HG03521 (cell line): ENCODE data around the gene SLC15A4.
"Not testable (repeated sequence)": the region's sequence is repeated elsewhere in the genome, so short reads cannot be mapped to it uniquely, and the experiment has no call there.

Experiments
- ATAC-seq: cut with Tn5 transposase; IDR thresholded peaks from one replicate; pipeline ENCODE4 v1.9.1; 2021; ENCODE audit warnings: mild to moderate bottlenecking, moderate library complexity; ENCODE audit not compliant: unreplicated experiment

The SLC15A4 gene

GRCh38 chr12:128823916-128824839 lies at the start of gene SLC15A4:
Gene SLC15A4, minus strand, starts transcription at chr12:128823958. Its CDS starts 15 bp downstream, at chr12:128823943.
- ATAC-seq = peak; percentile 74

- ATAC-seq = no peak
These were observed 48.5 kb upstream of the SLC15A4 start for GRCh38 chr12:128872303-128872702.

GRCh38 chr12:128871516-128871892 lies 47.7 kb upstream of the SLC15A4 start:
- no peak for ATAC-seq

DNA sequence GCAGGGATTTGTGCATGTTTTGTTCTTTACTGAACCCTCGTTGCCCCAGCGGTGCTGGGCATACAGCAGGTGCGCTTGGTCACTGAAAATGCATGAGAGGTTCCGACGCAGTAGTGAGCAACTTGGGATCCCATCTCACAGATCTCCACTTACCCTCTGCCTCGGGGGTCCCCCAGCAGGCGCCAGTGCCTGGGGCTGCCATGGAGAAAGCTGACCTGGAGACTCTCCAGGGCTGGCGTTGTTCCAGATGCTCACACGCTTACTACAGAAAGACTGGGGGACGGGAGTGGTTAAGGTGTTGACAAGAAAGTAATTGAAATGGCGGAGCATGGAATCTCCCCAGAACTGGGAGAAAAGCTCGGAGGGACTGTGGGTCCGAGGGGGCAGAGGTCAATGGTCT lies 43.7 kb upstream of the SLC15A4 start:
- no peak for ATAC-seq

DNA sequence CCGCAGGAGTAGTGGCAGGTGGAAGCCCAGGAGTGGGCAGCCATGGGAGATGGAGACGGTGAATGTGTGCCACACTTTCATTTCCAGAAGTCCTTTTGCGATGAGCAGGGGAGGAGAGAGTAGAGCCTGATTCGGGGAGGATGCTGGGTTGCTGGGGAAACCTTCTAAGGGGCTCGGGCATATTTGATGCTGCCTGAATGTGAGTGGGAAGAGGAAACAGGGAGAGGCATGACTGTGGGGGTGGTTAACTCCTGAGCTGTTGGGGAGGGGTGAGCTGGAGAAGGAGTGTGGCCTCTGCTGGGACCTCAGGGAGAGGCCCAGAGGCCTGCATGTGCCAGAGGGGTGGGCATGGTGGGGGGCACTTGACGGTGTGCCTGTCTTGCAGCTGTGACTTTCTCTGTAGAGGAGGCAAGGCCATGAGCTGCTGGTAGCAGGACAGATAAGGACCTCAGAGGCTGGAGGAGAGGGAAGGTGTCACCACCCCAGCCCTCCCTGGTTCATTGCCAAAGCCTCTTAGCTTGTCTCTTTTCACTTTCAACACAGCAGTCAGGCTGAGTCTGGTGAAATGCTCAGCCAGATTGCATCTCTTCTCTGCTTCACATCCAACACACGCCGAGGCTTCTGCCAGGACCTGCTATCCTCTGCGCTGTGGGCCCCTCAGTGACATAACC lies 40.9 kb upstream of the SLC15A4 start:
- ATAC-seq = no peak

GRCh38 chr12:128863957-128864356 lies 40.2 kb upstream of the SLC15A4 start:
- ATAC-seq = no peak

DNA sequence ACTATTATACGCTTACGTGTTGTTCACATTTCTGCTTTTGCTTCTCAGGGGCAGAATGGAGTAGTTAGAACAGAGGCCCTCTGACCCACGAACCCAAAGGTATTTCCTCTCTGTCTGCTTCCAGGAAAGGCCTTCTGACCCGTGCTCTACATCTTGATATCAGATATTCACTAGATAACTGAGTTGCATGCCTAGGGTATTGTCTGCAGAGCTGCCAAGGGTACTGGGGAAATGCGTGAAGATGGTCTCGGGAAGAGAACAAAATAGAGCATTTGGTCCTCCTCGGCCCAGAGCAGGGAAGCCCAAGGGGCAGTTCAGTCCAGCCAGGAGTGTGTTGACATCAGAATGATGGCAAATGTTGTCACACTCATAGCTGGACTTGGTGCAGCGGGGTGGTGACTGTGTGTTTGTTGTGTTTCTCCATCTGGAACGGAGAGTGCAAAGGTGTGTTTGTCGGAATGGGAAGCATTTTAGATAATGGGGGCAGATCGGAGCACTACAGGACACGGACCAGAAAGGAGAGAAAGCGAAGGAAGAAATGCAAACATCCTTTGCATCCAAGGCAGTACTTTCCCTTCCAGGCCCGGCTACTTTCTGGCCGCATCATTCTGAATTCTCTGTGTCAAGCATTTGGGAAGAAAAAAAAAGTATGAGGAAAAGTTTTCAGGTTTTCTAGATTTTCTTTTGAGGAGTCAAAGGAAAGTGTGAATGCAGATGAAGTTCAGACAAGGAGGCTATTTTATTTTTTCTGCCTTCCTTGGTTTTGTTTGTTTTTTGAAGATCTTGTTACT lies 37.7 kb upstream of the SLC15A4 start:
- ATAC-seq = no peak

GRCh38 chr12:128859311-128859710 lies 35.6 kb upstream of the SLC15A4 start:
- no peak for ATAC-seq

DNA sequence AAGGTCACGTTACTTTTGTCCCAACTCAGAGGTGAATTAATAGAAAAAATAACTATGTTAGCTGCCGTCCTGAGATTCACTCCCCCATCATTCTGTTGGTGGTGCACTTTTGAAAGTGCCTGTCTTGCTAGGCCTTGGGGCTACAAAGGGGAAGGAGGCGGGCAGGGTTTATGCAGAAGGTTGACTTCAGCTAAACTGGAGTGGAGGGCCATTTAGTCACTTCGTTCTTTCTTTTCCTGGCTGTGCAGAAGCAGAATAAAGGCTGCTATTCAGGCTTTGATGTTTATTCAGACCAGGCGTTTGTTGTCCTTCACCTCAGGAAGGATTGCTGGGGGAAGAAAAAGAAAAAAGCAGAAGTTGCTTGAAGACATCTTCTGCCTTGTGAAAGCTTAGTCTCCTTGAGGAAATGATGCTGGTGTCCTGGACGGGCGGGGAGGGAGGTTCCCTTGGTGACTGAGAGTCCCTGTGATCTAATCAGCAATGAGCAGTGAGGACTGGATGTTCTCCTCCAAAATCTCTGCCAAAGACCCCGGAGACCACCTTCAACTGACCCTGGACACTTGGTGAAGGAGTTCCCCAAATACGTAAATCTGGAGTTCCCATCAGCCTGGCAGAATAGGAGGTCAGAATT lies 33.5 kb upstream of the SLC15A4 start:
- no peak for ATAC-seq

GRCh38 chr12:128856791-128857078 lies 33.0 kb upstream of the SLC15A4 start:
- ATAC-seq = no peak

DNA sequence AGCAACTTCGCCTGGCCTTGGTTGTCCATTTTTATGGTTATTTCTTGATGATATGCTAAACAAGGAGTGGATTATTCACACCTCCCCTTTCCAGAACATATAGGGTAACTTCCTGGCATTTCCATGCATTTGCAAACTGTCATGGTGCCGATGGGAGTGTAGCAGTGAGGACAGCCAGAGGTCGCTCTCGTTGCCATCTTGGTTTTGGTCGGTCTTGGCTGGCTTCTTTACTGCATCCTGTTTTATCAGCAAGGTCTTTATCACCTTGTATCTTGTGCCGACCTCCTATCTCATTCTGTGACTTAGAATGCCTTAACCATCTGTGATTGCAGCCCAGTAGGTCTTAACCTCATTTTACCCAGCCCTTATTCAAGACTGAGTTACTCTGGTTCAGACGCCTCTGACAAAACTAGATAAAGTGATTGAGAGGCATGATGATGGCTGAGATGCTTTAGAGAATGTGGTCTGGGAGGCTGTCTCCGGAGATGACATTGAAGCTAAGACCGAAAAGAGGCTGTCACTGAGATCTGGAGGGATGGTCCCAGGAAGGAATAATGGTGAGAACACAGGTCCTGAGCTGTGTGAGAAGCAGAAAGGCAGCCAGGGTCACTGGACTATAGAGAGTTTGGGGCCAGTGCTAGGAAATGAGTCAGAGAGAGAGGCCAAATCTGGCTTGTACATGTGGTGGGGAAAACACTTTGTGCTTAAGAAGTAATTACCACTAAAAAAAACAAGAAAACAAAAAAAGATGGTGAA lies 32.5 kb upstream of the SLC15A4 start:
- no peak for ATAC-seq

DNA sequence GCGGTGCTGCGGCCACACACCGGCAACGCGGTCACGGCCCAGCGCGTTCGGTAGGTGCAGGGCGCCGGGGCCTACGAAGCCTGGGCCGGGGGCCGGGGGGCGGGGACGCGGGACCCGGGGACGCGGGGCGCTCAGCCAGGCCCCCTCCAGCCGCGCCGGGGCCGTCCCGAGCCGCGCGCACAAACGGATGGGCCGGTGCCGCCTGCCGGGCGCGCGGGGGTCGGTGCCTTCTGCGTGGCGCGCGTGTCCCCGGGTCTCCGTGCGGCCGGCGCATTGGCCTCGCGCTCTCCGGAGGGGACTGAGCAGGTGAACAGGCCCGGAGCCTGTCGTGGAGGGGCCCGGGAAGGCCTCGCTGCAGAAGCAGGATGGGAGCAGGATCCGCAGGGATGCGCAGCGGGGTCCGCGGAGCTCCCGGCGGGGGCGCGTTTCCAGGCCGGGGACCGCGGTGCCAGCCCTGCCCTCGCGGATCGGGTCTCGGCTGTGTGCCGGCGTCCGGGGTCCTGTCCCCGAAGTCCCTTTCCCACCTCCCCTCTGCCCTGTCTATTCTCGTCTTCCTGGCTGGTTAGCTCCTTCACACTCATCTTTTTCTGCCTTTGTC lies 29.9 kb upstream of the SLC15A4 start:
- ATAC-seq = no peak

- no peak for ATAC-seq
These were observed 29.3 kb upstream of the SLC15A4 start, which contains the start of gene GLT1D1 for GRCh38 chr12:128852885-128853599. Gene GLT1D1, plus strand, starts transcription at chr12:128853478. Its CDS starts 104 bp downstream, at chr12:128853582.

DNA sequence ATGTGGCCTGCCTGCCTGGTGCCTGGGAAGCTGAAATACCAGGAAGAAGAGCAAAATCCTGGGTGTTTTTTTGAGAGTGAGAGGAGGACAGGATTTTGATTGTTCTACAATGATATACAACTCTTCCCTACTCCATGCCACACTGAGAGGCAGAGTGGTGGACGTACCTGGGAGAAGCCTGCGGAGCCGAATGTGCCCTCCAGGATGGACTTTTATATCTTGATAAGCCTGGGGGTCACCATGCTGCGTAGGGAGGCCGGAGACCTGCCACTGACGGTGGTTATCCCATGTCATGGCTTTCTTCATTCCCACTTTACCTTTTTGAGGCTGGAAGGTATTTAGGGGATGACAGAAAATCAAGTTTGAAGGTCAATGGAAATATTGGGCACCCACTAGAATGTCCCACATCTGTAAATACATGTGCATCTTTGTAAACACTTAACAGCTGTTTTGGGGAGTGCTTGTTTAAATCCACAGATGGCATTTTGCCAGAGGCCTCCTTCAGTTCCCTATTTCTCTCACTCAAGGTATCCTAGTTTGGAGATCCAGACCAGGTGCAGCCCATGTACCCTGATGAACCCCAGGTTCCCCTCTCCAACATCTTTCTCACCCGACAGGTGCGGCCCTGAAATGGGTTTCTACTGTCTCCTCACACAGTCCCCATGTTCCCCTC lies 28.4 kb upstream of the SLC15A4 start:
- ATAC-seq = no peak

DNA sequence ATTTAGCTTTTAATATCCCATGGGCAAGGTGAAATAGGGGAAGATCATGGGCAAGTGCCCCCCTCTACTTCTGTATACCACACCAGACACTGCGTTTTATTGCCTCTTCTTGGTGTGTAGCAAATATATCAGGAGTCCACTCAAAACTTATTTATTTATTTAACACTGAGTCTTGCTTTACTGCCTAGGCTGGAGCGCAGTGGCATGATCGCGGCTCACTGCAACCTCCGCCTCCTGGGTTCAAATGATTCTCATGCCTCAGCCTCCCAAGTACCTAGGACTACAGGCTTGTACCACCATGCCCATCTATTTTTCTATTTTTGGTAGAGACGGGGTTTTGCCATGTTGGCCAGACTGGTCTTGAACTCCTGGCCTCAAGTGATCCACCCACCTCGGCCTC lies 27.7 kb upstream of the SLC15A4 start:
- not testable (repeated sequence) for ATAC-seq

DNA sequence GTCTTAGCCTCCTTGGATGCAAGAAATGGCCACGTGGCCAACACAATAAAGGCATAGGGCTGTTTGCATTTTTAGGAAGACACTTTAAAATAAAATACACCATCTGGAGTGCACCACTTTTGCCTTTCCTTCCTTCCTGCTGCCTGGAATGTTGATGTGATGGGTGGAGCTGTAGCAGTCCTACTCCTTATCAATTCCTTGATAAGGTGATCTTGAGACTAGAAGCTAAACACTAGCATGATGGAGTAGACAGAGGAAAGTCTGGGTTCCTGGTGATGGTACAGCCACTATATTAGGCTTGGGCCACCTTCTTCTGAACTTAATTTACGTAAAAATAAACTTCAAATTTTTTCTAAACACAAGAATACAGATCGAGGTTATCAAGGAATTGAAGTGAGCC lies 26.6 kb upstream of the SLC15A4 start:
- ATAC-seq = no peak

DNA sequence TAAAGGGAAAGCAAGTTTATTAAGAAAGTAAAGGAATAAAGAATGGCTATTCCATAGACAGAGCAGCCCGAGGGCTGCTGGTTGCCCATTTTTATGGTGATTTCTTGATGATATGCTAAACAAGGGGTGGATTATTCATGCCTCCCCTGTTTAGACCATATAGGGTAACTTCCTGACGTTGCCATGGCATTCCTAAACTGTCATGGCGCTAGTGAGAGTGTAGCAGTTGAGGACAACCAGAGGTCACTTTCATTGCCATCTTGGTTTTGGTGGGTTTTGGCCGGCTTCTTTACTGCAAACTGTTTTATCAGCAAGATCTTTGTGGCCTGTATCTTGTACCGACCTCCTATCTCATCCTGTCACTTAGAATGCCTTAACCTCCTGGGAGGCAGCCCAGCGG lies 26.0 kb upstream of the SLC15A4 start:
- ATAC-seq = not testable (repeated sequence)

DNA sequence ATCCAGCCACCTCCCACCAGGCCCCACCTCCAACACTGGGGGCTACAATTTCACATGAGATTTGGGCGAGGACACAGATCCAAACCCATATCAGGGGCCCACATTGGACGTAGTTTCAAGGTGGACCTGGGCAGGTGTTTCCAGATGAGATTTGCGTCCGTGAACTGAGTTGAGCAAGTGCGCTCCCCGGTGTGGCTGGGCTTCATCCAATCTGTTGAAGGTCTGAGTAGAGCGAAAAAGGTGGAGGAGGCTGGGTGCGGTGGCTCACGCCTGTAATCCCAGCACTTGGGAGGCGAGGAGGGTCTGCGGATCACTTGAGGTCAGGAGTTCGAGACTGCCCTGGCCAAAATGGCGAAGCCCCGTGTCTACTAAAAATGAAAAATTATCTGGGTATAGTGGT lies 24.6 kb upstream of the SLC15A4 start:
- no peak for ATAC-seq

GRCh38 chr12:128846671-128847070 lies 22.9 kb upstream of the SLC15A4 start:
- ATAC-seq = not testable (repeated sequence)
